SK-N-SH (cell line): Measurements from ENCODE around the gene PTPRC.

Experiments
- EP300 ChIP-seq, 2 experiments: IDR thresholded peaks; 2 replicates each; pipeline versions ENCODE4 v1.4.0 to v1.6.1; 2012; ENCODE audit warnings: borderline replicate concordance in 1 of 2, low read depth in 1 of 2, low read length in 1 of 2
- MXI1 ChIP-seq: IDR thresholded peaks from 2 replicates; pipeline ENCODE4 v1.6.1; 2012; ENCODE audit warnings: mild to moderate bottlenecking, low read depth, low read length, improper control_type of control experiment
- RCOR1 ChIP-seq: fragments of 150-350 bp; IDR thresholded peaks from 2 replicates; pipeline ENCODE4 v1.6.1; 2017; ENCODE audit warnings: antibody characterized with exemption, low read length
- RFX5 ChIP-seq: IDR thresholded peaks from 2 replicates; pipeline ENCODE4 v1.6.1; 2012; ENCODE audit warnings: mild to moderate bottlenecking, improper control_type of control experiment, low read length
- RXRA ChIP-seq: IDR thresholded peaks from 2 replicates; pipeline ENCODE4 v1.4.0; 2012; ENCODE audit warnings: low read depth, mild to moderate bottlenecking, borderline replicate concordance
- SMC3 ChIP-seq: IDR thresholded peaks from 2 replicates; pipeline ENCODE4 v1.6.1; 2012; ENCODE audit warnings: low read depth, low read length, improper control_type of control experiment
- TAF1 ChIP-seq: IDR thresholded peaks from 2 replicates; pipeline ENCODE4 v1.6.1; 2012; ENCODE audit warnings: low read depth, mild to moderate bottlenecking, low read length, moderate library complexity, borderline replicate concordance
- YY1 ChIP-seq: IDR thresholded peaks from 2 replicates; pipeline ENCODE4 v1.4.0; 2012; ENCODE audit warnings: low read depth, mild to moderate bottlenecking
- TF ChIP-seq, protein P1 (sequence below): fragments of 200-600 bp; sonication (generic); IDR thresholded peaks from 2 replicates; pipeline ENCODE4 v1.6.1; 2017; ENCODE audit warnings: antibody characterized with exemption, mild to moderate bottlenecking, moderate library complexity
- TF ChIP-seq, protein P2 (sequence below): fragments of 150-350 bp; IDR thresholded peaks from 2 replicates; pipeline ENCODE4 v1.6.1; 2017; ENCODE audit warnings: antibody characterized with exemption, low read length, low read depth, borderline replicate concordance
- TF ChIP-seq, protein P3 (sequence below): IDR thresholded peaks from 2 replicates; pipeline ENCODE4 v1.4.0; 2012; ENCODE audit warnings: low read depth, borderline replicate concordance
- TF ChIP-seq, protein P4 (sequence below): IDR thresholded peaks from 2 replicates; pipeline ENCODE4; 2012
- TF ChIP-seq, protein P5 (sequence below): IDR thresholded peaks from 2 replicates; pipeline ENCODE4 v1.6.1; 2012; ENCODE audit warnings: mild to moderate bottlenecking, low read depth, low read length, moderate library complexity
- TF ChIP-seq, protein P6 (sequence below): IDR thresholded peaks from 2 replicates; pipeline ENCODE4 v1.4.0; 2012; ENCODE audit warnings: low read depth

DNA sequence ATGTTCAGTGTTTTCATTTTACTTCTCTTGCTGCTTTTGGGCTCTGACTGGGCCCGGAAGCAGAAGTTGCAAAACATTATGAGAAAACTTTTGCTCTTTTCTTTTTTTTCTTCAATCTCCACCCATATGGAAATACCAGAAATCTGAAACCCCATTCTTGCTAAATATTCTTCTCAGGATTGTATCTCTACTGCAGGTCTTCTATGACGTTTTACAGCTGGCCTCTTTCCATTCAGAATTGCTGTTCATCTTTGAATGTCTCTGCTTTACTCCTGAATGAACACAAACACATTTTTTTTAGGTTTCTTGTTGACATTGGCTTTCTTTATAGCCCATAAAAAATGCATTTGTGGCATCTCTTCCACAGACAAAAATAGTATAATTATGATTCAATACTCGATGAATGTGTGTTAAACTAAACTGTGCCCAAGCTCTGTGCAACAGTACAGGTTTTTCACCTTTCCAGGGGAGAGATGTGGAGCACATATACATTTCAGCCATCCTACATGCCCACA lies 18.8 kb downstream of the PTPRC start:
- TF ChIP-seq, protein P1, sequence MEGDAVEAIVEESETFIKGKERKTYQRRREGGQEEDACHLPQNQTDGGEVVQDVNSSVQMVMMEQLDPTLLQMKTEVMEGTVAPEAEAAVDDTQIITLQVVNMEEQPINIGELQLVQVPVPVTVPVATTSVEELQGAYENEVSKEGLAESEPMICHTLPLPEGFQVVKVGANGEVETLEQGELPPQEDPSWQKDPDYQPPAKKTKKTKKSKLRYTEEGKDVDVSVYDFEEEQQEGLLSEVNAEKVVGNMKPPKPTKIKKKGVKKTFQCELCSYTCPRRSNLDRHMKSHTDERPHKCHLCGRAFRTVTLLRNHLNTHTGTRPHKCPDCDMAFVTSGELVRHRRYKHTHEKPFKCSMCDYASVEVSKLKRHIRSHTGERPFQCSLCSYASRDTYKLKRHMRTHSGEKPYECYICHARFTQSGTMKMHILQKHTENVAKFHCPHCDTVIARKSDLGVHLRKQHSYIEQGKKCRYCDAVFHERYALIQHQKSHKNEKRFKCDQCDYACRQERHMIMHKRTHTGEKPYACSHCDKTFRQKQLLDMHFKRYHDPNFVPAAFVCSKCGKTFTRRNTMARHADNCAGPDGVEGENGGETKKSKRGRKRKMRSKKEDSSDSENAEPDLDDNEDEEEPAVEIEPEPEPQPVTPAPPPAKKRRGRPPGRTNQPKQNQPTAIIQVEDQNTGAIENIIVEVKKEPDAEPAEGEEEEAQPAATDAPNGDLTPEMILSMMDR, result no peak
- no peak for TF ChIP-seq RCOR1
- no peak for TF ChIP-seq TAF1
- TF ChIP-seq SMC3, result no peak; the same call in 1 of the 2 replicates
- TF ChIP-seq MXI1, result no peak
- TF ChIP-seq, protein P2, sequence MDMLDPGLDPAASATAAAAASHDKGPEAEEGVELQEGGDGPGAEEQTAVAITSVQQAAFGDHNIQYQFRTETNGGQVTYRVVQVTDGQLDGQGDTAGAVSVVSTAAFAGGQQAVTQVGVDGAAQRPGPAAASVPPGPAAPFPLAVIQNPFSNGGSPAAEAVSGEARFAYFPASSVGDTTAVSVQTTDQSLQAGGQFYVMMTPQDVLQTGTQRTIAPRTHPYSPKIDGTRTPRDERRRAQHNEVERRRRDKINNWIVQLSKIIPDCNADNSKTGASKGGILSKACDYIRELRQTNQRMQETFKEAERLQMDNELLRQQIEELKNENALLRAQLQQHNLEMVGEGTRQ, result no peak
- TF ChIP-seq YY1, result no peak
- TF ChIP-seq, protein P3, sequence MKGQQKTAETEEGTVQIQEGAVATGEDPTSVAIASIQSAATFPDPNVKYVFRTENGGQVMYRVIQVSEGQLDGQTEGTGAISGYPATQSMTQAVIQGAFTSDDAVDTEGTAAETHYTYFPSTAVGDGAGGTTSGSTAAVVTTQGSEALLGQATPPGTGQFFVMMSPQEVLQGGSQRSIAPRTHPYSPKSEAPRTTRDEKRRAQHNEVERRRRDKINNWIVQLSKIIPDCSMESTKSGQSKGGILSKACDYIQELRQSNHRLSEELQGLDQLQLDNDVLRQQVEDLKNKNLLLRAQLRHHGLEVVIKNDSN, result no peak
- TF ChIP-seq, protein P4, sequence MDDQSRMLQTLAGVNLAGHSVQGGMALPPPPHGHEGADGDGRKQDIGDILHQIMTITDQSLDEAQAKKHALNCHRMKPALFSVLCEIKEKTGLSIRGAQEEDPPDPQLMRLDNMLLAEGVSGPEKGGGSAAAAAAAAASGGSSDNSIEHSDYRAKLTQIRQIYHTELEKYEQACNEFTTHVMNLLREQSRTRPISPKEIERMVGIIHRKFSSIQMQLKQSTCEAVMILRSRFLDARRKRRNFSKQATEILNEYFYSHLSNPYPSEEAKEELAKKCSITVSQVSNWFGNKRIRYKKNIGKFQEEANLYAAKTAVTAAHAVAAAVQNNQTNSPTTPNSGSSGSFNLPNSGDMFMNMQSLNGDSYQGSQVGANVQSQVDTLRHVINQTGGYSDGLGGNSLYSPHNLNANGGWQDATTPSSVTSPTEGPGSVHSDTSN, result peak; percentile 91
- peak; percentile 54; the same call in 1 of the 2 replicates for TF ChIP-seq RXRA
- TF ChIP-seq, protein P5, sequence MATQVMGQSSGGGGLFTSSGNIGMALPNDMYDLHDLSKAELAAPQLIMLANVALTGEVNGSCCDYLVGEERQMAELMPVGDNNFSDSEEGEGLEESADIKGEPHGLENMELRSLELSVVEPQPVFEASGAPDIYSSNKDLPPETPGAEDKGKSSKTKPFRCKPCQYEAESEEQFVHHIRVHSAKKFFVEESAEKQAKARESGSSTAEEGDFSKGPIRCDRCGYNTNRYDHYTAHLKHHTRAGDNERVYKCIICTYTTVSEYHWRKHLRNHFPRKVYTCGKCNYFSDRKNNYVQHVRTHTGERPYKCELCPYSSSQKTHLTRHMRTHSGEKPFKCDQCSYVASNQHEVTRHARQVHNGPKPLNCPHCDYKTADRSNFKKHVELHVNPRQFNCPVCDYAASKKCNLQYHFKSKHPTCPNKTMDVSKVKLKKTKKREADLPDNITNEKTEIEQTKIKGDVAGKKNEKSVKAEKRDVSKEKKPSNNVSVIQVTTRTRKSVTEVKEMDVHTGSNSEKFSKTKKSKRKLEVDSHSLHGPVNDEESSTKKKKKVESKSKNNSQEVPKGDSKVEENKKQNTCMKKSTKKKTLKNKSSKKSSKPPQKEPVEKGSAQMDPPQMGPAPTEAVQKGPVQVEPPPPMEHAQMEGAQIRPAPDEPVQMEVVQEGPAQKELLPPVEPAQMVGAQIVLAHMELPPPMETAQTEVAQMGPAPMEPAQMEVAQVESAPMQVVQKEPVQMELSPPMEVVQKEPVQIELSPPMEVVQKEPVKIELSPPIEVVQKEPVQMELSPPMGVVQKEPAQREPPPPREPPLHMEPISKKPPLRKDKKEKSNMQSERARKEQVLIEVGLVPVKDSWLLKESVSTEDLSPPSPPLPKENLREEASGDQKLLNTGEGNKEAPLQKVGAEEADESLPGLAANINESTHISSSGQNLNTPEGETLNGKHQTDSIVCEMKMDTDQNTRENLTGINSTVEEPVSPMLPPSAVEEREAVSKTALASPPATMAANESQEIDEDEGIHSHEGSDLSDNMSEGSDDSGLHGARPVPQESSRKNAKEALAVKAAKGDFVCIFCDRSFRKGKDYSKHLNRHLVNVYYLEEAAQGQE, result no peak
- TF ChIP-seq EP300 (IDR thresholded peaks at IDR 0.05; ENCODE audit: borderline replicate concordance in 1 of 2, low read depth in 1 of 2, low read length in 1 of 2), result peak; percentile 56 to 91
- TF ChIP-seq, protein P6, sequence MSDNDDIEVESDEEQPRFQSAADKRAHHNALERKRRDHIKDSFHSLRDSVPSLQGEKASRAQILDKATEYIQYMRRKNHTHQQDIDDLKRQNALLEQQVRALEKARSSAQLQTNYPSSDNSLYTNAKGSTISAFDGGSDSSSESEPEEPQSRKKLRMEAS, result no peak
- no peak for TF ChIP-seq RFX5
